A204.1 (cell line): Measurements from ENCODE around the gene PLCB3.

Experiments
- FAIRE-seq: peaks from 2 replicates; lab custom pipeline; 2012; peaks lifted over from hg19 to GRCh38; lab: Jason Lieb, UNC

The PLCB3 gene

GRCh38 chr11:64267207-64267945 lies 16.0 kb downstream of the PLCB3 start:
- FAIRE-seq = no peak

GRCh38 chr11:64268025-64268892 lies 16.9 kb downstream of the PLCB3 start:
- FAIRE-seq = no peak

- FAIRE-seq = no peak
These were observed 17.7 kb downstream of the PLCB3 start for GRCh38 chr11:64268893-64269539.

GRCh38 chr11:64269540-64270220 lies 18.4 kb downstream of the PLCB3 start:
- peak; percentile 97 for FAIRE-seq

- no peak for FAIRE-seq
These were observed 23.9 kb downstream of the PLCB3 start for GRCh38 chr11:64275031-64275800.

- no peak for FAIRE-seq
These were observed 24.5 kb downstream of the PLCB3 start for GRCh38 chr11:64275841-64276240.

- no peak for FAIRE-seq
These were observed 25.5 kb downstream of the PLCB3 start for GRCh38 chr11:64276653-64277431.

GRCh38 chr11:64278576-64279190 lies 27.4 kb downstream of the PLCB3 start:
- no peak for FAIRE-seq

- FAIRE-seq = no peak
These were observed 30.8 kb downstream of the PLCB3 start for GRCh38 chr11:64281957-64282770.

GRCh38 chr11:64283092-64283491 lies 31.8 kb downstream of the PLCB3 start:
- no peak for FAIRE-seq

GRCh38 chr11:64284048-64284961 lies 33.0 kb downstream of the PLCB3 start, which contains the start of gene BAD:
Gene BAD (minus strand): TSS chr11:64284665. CDS start chr11:64284368, 297 bp downstream.
- peak; percentile 65 for FAIRE-seq

- FAIRE-seq = no peak
These were observed 33.9 kb downstream of the PLCB3 start, which contains the start of gene GPR137 for GRCh38 chr11:64284962-64285884. Gene GPR137 (plus strand): TSS chr11:64285848. CDS start chr11:64286525, 677 bp downstream.

- FAIRE-seq = no peak
These were observed 34.8 kb downstream of the PLCB3 start for GRCh38 chr11:64285885-64286800.

- FAIRE-seq = no peak
These were observed 35.5 kb downstream of the PLCB3 start for GRCh38 chr11:64286801-64287159.

- no peak for FAIRE-seq
These were observed 36.5 kb downstream of the PLCB3 start for GRCh38 chr11:64287676-64288352.
